ENCODE data around the gene ITPR1.
A peak's percentile ranks its signal among the peaks of the same experiment; 100 is the strongest.

ITPR1 gene

DNA sequence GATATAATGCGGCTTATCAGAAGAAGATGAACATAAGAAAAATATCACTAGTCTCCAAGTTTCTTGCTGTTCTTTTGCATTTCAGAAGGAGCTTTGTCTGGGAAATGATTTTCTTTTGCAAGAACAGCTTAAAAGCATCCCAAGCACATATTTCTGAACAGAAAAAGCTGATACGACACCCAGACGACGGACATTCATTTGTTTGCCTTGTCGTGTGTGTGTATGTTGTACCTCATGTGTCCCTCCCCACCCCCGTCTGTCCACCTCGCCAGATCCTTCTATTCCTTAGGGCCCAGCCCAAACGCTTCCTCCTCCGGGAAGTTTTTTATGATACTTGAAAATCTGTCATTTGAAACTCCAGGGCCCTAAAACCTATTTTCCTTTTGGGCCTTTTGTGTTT, 8.8 kb downstream of the ITPR1 start:
- TF ChIP-seq, protein P1, sequence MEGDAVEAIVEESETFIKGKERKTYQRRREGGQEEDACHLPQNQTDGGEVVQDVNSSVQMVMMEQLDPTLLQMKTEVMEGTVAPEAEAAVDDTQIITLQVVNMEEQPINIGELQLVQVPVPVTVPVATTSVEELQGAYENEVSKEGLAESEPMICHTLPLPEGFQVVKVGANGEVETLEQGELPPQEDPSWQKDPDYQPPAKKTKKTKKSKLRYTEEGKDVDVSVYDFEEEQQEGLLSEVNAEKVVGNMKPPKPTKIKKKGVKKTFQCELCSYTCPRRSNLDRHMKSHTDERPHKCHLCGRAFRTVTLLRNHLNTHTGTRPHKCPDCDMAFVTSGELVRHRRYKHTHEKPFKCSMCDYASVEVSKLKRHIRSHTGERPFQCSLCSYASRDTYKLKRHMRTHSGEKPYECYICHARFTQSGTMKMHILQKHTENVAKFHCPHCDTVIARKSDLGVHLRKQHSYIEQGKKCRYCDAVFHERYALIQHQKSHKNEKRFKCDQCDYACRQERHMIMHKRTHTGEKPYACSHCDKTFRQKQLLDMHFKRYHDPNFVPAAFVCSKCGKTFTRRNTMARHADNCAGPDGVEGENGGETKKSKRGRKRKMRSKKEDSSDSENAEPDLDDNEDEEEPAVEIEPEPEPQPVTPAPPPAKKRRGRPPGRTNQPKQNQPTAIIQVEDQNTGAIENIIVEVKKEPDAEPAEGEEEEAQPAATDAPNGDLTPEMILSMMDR (conservative IDR thresholded peaks at IDR 0.05; ENCODE audit: control insufficient read depth, insufficient read depth, low read depth, low read length) = no peak
- no peak overlapping the region for H3K4me3 ChIP-seq (ENCODE audit: control insufficient read depth, low read depth, low read length)
- DNase-seq (ENCODE audit: low read depth) = no peak

DNA sequence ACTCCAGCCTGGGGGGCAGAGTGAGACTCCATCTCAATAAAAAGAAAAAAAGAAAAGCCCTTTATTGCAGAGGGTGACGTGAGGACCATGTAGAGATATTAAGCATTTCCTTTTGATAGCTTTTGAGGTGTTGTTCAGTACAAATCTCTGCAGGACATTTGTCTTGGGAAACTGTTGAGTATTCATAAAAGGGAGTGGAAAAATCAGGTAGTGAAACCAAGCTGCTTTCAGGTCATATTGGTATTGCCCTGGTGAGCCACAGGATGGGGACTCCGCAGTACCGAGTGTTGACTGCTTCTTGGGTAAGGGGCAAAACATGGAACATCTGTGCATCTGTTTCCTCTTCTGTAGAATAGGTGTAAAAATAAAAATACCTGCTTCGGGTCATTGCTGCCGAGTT, 9.9 kb downstream of the ITPR1 start:
- TF ChIP-seq, protein P1 (conservative IDR thresholded peaks at IDR 0.05; ENCODE audit: control insufficient read depth, insufficient read depth, low read depth, low read length) = no peak
- H3K4me3 ChIP-seq (ENCODE audit: control insufficient read depth, low read depth, low read length) = no peak overlapping the region
- no peak for DNase-seq (ENCODE audit: low read depth)

DNA sequence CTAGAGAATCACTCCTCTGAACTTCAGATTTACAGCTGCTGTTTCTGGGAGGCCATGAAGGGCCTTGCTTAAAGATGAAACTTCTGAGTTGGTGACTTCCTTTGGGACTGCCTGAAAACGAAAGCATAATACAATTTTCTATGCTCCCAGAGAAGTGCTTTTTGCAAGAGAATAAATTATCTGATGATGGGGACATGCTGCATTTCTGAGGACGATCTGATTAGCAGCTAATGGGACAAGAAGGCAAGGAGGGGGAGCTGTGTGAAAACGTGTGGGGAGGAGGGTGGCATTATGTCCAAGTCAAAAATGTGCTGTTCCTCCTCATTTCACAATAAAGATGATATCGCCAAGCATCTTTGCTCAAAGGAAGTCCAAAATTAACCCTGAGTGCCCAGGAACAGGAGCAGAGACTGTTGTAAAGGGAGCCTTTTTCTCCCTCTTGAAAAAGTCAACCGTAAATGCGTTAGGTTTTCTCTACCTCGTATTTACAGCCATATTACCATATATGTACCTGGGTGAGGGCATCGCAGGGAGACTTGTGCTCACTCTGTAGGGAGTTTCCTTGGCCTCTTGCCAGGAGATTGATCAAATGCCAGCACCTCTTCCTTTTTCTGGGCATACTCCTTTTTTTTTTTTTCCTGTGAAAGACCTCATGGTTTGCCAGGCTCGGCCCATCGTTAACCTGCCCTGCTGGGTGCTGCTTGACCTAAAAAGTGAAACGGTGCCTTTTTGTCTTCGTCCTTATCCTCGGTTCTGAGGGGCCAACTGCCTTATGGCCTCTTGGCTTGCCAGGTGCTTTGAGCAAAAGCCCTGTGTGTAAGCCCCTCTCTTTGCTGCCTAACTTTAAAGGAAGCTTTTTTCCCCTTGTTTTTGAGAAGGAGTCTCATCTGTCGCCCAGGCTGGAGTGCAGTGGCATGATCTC, 11.5 kb downstream of the ITPR1 start:
- TF ChIP-seq, protein P1 (conservative IDR thresholded peaks at IDR 0.05; ENCODE audit: control insufficient read depth, insufficient read depth, low read depth, low read length) = no peak
- no peak overlapping the region for H3K4me3 ChIP-seq (ENCODE audit: control insufficient read depth, low read depth, low read length)
- peak; percentile 3 for DNase-seq (ENCODE audit: low read depth)

DNA sequence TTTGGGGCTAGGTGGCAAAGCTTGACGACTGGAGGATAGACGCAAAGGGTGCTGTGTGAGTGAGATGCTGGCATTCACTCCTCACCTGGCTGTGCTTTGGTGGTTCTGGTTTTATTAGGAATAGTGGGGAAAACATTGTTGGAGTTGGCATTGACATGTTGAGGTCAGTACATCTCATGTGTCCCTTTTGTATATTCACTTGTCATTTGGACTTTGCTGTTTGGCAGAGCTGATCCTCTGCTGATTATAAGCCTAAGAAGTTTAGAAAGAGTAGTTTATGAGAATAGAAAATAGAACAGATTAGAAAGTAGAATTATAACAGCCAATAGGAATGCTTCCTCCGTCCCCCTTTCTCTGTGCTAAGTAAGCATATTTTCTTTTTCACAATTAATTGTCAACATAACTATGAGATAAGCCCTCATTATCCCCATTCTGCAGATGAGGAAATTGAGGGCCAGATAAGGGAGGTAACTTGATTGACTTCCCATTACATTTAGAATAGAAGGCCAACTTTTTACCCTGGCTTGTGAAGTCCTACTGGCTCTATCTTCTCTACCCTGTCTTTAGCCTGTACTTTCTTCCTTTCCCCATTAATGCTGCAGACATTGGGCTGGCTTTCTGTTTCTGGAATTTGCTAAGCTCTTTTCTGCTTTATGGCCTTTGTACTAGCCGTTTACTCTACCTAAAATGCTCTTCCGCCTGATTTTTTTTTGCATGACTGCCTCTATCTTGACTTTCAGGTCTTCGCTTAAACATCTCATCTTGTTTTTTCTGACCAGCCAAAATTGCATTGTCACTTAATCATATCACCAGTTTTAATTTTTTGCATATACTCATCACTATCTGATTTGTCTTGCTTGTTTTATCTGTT, 12.8 kb downstream of the ITPR1 start:
- TF ChIP-seq, protein P1 (conservative IDR thresholded peaks at IDR 0.05; ENCODE audit: control insufficient read depth, insufficient read depth, low read depth, low read length) = no peak
- no peak for DNase-seq (ENCODE audit: low read depth)
- no peak overlapping the region for H3K4me3 ChIP-seq (ENCODE audit: control insufficient read depth, low read depth, low read length)

DNA sequence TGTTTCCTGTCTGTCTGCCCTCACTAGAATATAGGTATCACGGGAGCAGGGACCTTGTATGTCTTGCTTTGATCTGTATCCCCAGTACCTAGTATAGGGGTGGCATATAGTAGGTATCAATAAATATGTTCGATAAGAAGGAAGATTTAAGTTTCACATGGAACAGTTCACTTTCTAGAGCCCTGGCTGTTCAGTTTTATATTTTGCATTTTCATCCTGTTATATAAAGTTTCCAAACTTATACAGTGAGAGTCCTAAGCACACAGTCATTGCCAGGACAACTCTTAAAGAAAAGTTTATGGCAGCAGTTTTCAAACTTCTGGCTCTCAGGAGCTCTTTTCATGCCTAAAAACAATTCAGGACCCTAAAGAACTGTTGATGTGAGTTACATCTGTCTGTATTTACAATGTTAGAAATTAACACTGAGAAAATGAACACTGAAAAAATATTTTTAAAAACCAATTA, 13.4 kb downstream of the ITPR1 start:
- DNase-seq (ENCODE audit: low read depth) = no peak
- TF ChIP-seq, protein P1 (conservative IDR thresholded peaks at IDR 0.05; ENCODE audit: control insufficient read depth, insufficient read depth, low read depth, low read length) = no peak
- no peak overlapping the region for H3K4me3 ChIP-seq (ENCODE audit: control insufficient read depth, low read depth, low read length)

DNA sequence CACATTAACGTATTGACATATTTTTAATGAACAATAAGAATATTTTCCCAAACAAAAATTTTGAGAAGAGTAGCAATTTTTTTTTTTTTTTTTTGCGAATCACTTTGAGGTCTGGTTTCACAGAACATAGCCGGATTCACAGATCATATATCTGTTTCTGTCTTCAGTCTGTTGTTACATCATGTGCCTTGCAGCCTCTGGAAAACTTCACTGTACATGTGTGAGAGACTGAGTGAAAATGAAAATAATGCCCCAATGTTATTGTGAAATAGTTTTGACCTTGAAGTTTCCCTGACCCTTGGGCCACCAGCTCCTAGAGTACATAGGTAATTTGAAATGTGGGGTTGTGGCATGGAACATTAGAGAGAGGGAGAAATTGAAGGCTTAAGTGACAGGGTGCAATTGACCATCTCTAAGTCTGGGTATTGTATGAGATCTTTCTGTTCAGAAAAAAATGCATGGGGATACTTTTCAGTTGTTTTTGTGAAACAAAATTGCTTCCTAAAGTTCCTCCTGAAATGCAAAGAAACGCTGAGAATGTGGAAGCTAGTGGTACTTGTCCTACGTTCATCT, 14.0 kb downstream of the ITPR1 start:
- no peak overlapping the region for H3K4me3 ChIP-seq (ENCODE audit: control insufficient read depth, low read depth, low read length)
- DNase-seq (ENCODE audit: low read depth) = peak; percentile 28
- TF ChIP-seq, protein P1 (conservative IDR thresholded peaks at IDR 0.05; ENCODE audit: control insufficient read depth, insufficient read depth, low read depth, low read length) = no peak
